ENCODE measurements around the gene SLIT3.

The SLIT3 gene

DNA sequence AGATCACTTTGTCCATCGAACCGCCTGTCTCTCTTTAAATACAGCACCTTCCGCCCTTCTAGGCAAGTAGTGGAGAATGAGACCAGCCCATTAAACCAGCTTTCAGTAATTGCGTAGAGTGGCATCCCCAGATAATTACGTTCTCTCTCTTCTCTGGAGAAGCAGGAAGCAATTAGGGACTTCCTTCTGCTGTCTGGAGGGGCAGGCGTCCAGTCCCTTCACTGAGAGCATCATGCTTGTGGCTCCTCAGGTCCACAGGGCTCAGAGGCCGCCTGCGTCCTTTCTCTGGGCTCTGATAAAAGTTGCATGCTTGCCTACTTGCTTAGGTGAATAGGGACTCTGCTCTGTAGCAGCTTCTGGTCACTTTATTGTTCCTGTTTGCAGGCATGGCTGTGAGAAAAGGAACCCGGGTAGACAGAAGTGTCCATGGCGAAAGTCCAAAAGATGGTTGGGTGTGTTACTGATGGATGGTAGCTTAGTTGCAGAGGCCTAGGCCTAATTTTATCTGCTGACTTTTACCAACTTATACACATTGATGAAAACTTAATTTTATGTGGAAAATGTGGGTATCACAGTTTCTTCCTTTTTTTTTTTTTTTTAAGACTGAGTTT lies 422.7 kb downstream of the SLIT3 start:
- no peak for DNase-seq (ENCODE audit: low read depth in 4 of 4, low spot score in 1 of 4)

DNA sequence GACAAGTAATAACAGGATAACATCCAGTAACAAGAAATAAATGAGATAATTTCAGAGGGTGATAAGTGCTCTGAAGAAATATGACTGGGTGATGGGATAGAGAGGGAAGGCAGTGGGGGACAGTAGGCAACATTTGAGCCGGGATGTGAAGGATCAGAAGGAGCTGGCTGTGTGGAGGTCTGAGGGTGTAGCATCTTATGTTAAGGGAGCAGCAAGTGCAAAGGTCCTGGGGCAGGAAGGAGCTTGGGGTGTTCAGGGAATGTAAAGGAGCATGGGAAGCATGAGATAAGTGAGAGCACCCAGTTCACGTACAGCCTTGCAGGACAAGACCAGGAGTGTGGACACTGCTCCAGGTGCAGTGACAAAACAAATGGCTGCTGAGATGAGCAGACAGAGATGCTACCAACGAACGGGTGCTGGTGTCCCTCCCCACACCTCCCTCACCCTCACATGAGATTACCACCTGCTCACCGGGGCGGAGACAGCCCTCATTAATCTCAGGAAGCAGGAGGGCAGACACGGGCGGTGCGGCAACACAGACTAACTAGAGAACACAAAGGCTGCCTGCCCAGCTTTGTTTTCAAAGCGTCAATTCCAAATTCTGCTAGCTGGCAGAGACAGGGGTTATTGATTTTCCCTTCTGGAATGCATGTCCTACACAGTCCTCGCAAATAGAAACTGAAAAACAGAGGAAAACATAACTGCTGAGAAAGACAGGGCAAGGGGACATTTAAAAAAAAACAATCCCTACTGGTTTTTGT lies 423.6 kb downstream of the SLIT3 start:
- no peak for DNase-seq (ENCODE audit: low read depth in 4 of 4, low spot score in 1 of 4)

- no peak for DNase-seq (ENCODE audit: low read depth in 4 of 4, low spot score in 1 of 4)
Measured at GRCh38 chr5:168876419-168876818, 424.5 kb downstream of the SLIT3 start.

DNA sequence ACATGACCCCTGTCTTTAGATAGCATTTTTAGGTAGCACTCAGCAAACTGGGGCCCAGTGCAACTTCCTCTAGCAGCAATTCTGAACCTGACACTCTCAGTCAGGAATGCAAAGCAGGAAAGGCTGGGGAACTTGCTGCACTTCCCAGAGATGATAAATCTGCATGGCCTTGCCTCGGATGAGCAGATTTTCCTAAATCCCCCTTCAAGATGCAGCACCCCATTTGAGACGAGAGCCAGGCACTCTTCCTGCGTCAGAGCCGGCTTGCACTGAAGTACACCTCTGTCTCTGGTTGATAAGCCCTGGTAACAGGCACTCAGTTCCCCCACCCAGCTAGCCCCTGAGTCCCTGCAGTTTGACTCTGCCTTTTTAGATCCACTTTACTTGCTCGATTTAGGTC lies 425.1 kb downstream of the SLIT3 start:
- no peak for DNase-seq (ENCODE audit: low read depth in 4 of 4, low spot score in 1 of 4)

DNA sequence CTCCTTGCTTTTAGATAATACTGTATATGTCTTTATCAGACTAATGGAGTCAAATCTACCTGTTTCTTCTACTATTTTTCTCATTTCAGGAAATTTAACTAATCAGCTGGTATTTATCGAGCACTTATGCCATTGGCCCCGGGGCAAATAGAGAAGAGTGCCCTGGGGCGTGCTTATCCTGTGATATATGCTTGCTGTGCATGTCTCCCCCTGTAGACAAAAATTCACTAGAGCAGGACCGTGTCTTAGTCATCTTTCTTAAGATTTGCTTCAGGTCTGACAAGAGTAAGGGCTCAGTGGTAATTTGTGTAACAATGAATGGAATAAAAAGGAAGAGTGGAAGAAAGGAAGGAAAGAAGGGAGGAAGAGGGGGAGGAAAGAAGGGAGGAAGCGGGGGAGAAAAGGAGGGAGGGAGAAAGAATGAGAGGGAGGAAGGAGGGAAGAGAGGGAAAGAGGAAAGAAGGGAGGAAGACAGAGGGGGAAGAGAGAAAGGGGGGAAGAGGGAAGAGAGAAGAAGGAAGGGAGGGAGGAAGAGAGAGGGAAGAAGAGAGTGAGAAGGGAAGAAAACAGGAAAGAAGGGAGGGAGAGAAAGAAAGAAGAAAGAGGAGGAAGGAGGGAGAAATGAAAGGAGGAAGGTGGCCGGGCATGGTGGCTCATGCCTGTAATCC lies 426.1 kb downstream of the SLIT3 start:
- DNase-seq (ENCODE audit: low read depth in 4 of 4, low spot score in 1 of 4), result no peak

DNA sequence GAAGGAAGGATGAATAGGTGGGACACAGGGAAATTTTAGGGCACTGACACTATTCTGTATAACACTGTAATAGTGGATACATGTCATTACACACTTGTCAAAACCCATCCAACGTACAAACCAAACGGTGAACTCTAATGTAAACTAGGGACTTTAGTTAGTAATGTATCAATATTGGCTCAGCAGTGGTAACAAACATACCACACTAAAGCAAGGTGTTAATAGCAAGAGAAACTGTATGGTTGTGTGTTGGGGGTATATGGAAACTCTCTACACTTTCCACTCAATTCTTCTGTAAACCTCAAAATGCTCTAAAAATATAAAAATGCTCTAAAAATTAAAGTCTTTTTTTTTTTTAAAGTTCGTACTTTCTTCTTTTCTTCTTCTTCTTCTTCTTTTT lies 428.7 kb downstream of the SLIT3 start:
- DNase-seq (ENCODE audit: low read depth in 4 of 4, low spot score in 1 of 4), result no peak

- DNase-seq (ENCODE audit: low read depth in 4 of 4, low spot score in 1 of 4), result no peak
Measured at GRCh38 chr5:168870910-168871309, 430.0 kb downstream of the SLIT3 start.

DNA sequence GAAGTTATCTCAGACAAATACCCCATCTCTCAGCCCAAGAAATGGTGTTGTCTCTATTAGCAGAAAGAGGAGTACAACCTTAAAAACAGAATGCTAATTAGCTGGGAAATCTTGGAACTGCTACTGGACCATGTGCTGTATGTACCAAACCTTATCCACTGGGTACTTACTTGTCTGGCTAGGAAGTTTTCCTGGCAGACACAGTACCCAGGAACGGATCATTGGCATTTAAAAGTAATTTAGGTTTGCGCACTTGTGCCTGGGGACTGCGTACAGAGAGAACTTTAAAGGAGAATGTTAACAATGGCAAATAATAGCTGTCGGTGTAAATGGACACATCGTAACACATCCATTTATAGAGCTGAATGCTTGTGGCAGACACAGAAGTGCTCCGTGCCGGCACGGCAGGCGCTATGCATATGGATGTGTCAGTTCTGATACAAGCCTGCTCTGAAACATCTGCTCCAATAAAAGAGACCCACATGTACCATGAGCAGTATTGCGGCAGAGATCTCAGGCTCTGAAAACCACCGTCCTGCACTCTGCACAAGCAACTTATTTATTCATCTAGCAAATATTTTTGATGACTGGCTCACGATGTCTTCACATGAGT lies 431.2 kb downstream of the SLIT3 start:
- DNase-seq (ENCODE audit: low read depth in 4 of 4, low spot score in 1 of 4), result no peak

DNA sequence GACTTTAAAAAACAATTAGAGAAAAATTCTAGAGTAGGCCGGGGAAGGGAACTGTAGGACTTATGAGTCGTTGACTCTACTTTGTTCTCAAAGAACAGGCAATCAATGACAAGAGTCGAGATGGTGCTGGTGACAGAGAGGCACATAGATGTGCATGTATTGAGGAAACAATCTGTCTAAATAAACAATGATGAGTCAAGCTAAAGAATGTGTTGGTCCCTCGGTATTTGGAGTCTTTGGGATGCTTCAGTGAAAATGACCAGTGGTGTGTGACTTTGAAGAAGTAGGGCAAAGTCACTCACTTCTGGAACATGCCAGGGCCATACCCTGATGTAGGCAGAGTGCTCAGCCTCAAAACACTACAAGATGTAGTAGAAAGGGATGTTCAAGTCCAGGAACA lies 433.7 kb downstream of the SLIT3 start:
- no peak for DNase-seq (ENCODE audit: low read depth in 4 of 4, low spot score in 1 of 4)

- DNase-seq (ENCODE audit: low read depth in 4 of 4, low spot score in 1 of 4), result no peak
Measured at GRCh38 chr5:168865968-168866367, 435.0 kb downstream of the SLIT3 start.

- no peak for DNase-seq (ENCODE audit: low read depth in 4 of 4, low spot score in 1 of 4)
Measured at GRCh38 chr5:168863021-168863420, 437.9 kb downstream of the SLIT3 start.

DNA sequence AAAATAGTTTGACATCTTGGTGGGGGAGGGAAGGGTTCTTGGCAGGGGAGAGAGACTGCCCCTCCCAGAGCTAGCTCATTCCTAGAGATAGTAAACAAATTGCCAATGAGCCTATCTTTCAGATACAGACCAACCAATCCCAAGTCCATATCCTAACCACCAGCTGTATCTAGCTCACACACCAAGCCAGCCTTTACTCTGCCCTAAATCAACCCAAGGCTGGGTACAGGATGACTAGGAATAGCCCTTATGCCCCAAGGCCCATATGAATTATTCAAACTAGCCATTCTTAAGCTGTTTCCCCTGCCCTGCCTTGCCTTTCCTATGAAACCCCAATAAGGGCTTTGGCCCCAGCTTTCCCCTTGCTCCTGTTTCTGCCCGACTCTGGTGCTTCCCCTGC lies 440.4 kb downstream of the SLIT3 start:
- no peak for DNase-seq (ENCODE audit: low read depth in 4 of 4, low spot score in 1 of 4)

- DNase-seq (ENCODE audit: low read depth in 4 of 4, low spot score in 1 of 4), result no peak
Measured at GRCh38 chr5:168860081-168860480, 440.9 kb downstream of the SLIT3 start.

GRCh38 chr5:168859471-168859870 lies 441.5 kb downstream of the SLIT3 start:
- no peak for DNase-seq (ENCODE audit: low read depth in 4 of 4, low spot score in 1 of 4)

DNA sequence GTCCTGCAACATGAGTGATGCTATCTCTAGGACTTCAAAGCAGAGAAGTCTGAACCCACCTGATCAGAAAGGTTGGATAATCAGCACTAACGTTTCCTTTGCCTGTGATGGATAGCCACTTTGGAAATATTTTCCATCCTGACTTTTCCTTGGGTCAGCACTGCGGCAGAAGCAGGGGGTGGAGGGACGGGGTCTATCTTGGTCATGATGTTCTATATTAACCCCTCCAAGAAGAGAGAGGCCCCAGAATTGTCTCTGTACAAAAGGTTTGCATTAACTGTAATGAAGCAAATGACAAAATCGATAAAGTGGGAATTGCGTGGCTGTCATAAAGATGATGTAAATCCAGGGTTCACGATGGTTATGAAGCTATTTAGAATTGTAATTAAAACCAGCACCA lies 441.9 kb downstream of the SLIT3 start:
- DNase-seq (ENCODE audit: low read depth in 4 of 4, low spot score in 1 of 4), result no peak

GRCh38 chr5:168858371-168858770 lies 442.6 kb downstream of the SLIT3 start:
- no peak for DNase-seq (ENCODE audit: low read depth in 4 of 4, low spot score in 1 of 4)

GRCh38 chr5:168853972-168854371 lies 447.0 kb downstream of the SLIT3 start:
- DNase-seq (ENCODE audit: low read depth in 4 of 4, low spot score in 1 of 4), result no peak

DNA sequence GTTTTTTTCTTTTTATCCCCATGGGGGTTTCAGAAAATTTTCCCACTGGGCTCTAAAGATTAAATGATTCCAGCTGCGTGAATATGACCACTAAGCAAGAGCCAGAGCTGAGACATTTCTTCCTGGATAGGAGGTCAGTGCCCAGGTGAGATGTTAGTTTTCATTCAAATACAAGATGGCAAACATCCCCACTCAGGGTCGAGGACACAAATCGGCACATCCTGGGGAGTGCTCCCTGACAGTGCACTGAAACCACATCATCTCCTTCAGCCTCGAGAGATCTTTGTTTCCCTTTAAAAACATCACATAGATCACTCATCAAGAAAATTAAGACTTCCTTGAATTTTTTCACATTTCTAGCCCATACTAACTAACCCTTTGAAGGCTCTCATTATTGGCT lies 448.6 kb downstream of the SLIT3 start:
- DNase-seq (ENCODE audit: low read depth in 4 of 4, low spot score in 1 of 4), result no peak

DNA sequence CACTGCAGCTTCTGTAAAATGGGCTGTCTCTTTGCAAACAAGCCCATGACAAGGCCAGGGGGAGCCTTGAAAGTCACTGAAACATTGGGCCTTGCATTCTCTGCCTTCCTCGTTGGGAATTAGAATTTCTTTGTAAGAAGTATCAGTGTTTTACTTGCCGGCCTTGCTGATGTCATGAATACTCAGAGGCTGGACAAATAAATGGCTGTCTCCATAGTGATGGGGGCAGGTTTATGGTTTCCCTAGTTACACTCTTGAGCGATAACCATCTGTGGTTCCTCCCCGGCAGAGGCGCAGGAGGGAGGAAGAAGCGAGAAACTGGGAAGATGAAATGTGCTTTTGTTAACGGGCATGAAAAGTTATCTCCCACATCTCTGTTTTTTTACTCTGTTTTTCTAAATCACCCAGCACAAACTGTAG lies 449.0 kb downstream of the SLIT3 start:
- no peak for DNase-seq (ENCODE audit: low read depth in 4 of 4, low spot score in 1 of 4)

DNA sequence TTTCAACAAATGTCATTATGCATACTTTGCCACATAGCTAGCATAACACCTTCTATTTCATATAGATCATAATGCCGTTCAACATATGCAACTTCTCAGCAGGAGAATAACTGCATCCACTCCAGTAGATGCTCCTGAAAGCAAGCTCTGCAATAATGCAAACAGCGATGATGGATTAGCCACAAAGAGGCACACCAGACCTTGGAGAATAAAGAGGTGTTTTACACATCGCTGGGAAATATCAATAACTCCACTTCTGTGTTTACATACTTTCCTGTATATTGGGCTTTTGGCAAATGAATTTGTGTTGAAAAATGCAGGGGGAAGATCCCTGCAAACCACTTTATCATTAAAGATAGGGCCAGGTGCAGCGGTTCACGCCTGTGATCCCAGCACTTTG lies 450.3 kb downstream of the SLIT3 start:
- no peak for DNase-seq (ENCODE audit: low read depth in 4 of 4, low spot score in 1 of 4)

- DNase-seq (ENCODE audit: low read depth in 4 of 4, low spot score in 1 of 4), result no peak
Measured at GRCh38 chr5:168848569-168848968, 452.4 kb downstream of the SLIT3 start.

DNA sequence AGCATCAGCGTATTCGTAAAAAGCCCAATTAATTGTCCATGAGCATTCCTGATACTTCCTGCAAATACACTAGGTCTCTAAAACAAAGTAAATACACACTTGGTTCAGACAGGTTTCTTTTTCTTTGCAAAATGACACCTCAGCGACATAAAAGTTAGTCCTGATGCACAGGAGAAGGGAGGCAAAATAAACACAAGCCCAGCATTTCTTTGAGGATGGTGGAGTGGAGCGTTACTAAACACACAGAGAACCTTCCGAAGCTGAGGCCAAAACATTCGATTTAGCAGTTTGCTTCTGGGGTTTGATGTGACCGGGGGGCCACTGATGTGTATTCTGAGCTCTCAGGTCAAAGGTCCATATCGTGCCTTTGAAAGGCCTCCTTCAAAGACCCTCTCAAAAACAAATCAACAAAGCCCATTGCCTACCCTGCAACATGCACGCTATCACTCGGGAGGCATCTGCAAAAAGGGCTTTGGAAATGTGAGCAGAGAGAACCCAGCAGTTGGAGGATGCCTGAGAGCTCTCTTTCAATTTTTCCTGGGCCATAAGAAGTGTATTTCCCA lies 453.3 kb downstream of the SLIT3 start:
- no peak for DNase-seq (ENCODE audit: low read depth in 4 of 4, low spot score in 1 of 4)
